GM12872 (cell line): Measurements from ENCODE around the gene MICAL2.

Experiments
- CTCF ChIP-seq: IDR thresholded peaks from 3 replicates; pipeline ENCODE4 v1.5.1; 2011; ENCODE audit warnings: low read depth, mild to moderate bottlenecking, low read length, moderate library complexity; ENCODE audit not compliant: insufficient read depth

Gene MICAL2

DNA sequence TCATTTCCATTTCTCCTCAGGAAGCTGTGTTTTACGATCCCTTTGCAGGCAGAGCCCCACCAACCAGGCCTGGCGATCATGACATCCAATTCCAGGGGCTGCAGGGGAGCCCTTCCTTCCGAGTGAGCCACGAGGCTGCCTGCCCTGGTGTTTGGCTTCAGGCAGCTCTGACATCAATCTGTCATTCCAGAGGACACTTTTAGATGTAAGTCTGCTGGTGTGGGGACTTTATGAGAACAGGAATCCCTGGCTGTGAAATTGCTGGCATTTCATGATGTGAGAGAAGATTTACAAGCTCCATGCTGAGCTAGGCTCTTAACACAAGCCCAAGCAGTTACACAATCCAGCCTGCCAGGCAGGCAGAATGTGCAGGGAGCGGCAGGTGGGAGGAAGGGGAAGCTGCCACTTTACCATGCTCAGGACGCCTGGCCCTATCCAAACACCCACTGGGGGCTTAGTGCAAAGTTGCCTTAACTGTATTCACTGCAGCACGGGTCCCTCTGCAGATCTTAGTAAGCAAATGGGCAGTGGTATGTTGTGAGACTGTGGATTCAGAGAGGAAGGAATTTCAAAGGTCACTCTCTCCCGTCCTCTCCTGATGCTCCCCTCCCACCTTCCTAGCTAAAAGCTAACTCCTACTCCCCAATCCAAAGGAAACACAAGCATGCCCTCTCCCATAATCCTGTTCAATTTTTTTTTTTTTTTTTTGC is 43.4 kb upstream of the MICAL2 start:
- no peak for TF ChIP-seq CTCF

GRCh38 chr11:12067796-12068357 is 42.5 kb upstream of the MICAL2 start:
- no peak for TF ChIP-seq CTCF

DNA sequence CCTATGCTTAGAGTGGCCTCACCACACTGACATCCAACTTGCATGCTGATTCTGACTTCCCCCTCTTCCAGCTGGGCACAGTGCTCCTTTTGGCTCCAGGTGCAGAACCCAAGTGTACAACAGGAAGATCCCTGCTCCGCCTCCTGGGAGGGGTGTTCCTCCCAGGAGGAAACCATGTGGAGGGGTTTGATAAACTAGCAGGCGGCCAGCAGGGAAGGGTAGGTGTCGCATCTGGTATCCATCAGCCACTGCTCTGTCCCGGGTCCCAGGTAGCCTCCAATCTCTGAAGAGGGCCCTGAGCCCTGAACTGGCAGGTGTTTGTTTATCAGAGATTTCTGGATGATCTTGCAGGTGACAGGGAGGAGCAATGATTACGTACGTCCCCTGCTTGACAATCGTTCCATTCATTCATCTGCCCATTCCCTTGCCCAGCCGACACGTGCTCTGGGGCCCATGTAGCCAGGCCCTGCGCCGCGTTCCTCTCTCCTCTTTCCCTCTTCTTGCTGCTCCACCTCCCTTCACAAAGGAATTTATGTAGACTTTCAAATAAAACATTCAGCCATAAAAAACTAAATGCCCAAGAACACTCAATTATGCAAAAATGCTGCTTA is 41.2 kb upstream of the MICAL2 start:
- TF ChIP-seq CTCF = no peak

- TF ChIP-seq CTCF = no peak
These were observed 39.7 kb upstream of the MICAL2 start for GRCh38 chr11:12070446-12071267.

DNA sequence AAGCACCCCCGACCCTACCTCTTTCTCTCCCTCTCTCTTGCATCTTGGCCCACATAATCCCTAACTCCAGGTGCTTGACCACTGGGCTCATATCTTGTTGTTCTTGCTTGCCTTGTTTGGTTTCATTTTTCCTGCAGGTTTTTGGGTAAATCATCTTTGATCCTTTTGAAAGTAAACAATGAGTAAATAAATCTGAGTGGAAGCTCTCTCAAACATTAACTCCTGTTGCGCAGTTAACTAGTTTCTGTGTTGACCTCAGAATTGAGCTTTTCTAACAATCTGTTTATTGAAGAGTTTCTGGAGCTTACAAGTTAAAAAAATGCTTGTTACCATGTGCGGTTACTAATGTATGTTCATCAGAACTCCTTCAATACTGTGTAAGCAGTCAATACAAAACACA is 38.8 kb upstream of the MICAL2 start:
- no peak for TF ChIP-seq CTCF

DNA sequence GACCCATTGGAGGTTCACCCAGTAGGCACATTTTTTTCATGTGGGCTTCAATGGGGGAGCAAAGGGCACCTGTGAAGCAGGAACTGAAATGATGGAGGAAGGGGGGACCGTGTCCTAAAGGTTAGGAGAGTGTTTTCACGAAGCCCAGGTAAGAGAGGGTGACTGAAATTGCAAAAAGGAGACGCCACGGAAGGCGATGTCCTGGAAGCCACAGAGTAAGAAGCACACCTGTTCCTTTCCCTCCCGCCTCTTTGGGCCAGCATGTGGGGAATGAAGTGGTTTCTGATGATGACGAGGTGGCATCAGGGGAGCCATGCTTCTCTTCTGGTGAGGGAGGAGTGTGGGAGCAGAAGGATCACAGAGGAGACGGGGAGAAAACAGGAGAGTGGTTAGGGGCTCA is 37.0 kb upstream of the MICAL2 start:
- no peak for TF ChIP-seq CTCF

- no peak for TF ChIP-seq CTCF
These were observed 36.5 kb upstream of the MICAL2 start for GRCh38 chr11:12073886-12074285.
